Measurements from ENCODE around the gene RIN1. TPM values are rescaled to one million over a fixed set of nuclear protein-coding genes. Genes with fewer than 3 reads are reported as not detected.
A peak's percentile ranks its signal among the peaks of the same experiment; 100 is the strongest.

Gene RIN1
- total RNA-seq, 1 experiment from 2014 or later: 18.7 TPM

- DNase-seq (ENCODE audit: extremely low read depth, low read depth): no peak
Observed at GRCh38 chr11:66284526-66285078, 51.6 kb downstream of the RIN1 start.

- DNase-seq (ENCODE audit: extremely low read depth, low read depth): no peak
Observed at GRCh38 chr11:66283461-66284105, 52.7 kb downstream of the RIN1 start.

GRCh38 chr11:66282468-66283455, 53.5 kb downstream of the RIN1 start:
- DNase-seq (ENCODE audit: extremely low read depth, low read depth): peak; percentile 83

Small RNAs within 50 kb of the gene (small RNA-seq; reads per million reads assigned to genes)
- 0 reads per million in 2 experiments for gene RF00017

Other genes with a start within 250 kb of the RIN1 start
- gene KLC2, start 78.7 kb downstream of the RIN1 start, total RNA-seq (2014; rRNA removed; shearing (Covaris generic)): 17.1 and 17.8 TPM in 2 replicates
- gene RAB1B, start 67.8 kb downstream of the RIN1 start, total RNA-seq (2014; rRNA removed; shearing (Covaris generic)): 55.6 and 65.3 TPM in 2 replicates
- 0.20 TPM in 1 of 2 replicates, not detected in the other for gene CNIH2, start 58.3 kb downstream of the RIN1 start, total RNA-seq (2014; rRNA removed; shearing (Covaris generic))
- gene YIF1A, start 47.3 kb downstream of the RIN1 start, total RNA-seq (2014; rRNA removed; shearing (Covaris generic)): 62.5 and 74.1 TPM in 2 replicates
- 0.32 and 0.40 TPM in 2 replicates for gene TMEM151A, start 44.5 kb downstream of the RIN1 start, total RNA-seq (2014; rRNA removed; shearing (Covaris generic))
- not detected in 2 replicates for gene CD248, start 19.4 kb downstream of the RIN1 start, total RNA-seq (2014; rRNA removed; shearing (Covaris generic))
- gene BRMS1, start 8.7 kb upstream of the RIN1 start, total RNA-seq (2014; rRNA removed; shearing (Covaris generic)): 35.3 and 44.2 TPM in 2 replicates
- gene B4GAT1, start 11.2 kb upstream of the RIN1 start, total RNA-seq (2014; rRNA removed; shearing (Covaris generic)): 15.0 and 16.9 TPM in 2 replicates
- 4.6 and 4.7 TPM in 2 replicates for gene SLC29A2, start 35.3 kb upstream of the RIN1 start, total RNA-seq (2014; rRNA removed; shearing (Covaris generic))
- not detected in 2 replicates for gene NPAS4, start 84.6 kb upstream of the RIN1 start, total RNA-seq (2014; rRNA removed; shearing (Covaris generic))
- 66.8 and 90.4 TPM in 2 replicates for gene MRPL11, start 102.4 kb upstream of the RIN1 start, total RNA-seq (2014; rRNA removed; shearing (Covaris generic))
- gene PELI3, start 130.5 kb upstream of the RIN1 start, total RNA-seq (2014; rRNA removed; shearing (Covaris generic)): 2.7 and 3.2 TPM in 2 replicates
- 30.8 and 31.9 TPM in 2 replicates for gene DPP3, start 144.0 kb upstream of the RIN1 start, total RNA-seq (2014; rRNA removed; shearing (Covaris generic))
- 13.7 and 16.7 TPM in 2 replicates for gene BBS1, start 174.2 kb upstream of the RIN1 start, total RNA-seq (2014; rRNA removed; shearing (Covaris generic))
- gene ZDHHC24, start 209.6 kb upstream of the RIN1 start, total RNA-seq (2014; rRNA removed; shearing (Covaris generic)): 8.0 and 13.7 TPM in 2 replicates
- gene ACTN3, start 210.5 kb upstream of the RIN1 start, total RNA-seq (2014; rRNA removed; shearing (Covaris generic)): not detected in 2 replicates
- 9.0 and 9.5 TPM in 2 replicates for gene CTSF, start 232.2 kb upstream of the RIN1 start, total RNA-seq (2014; rRNA removed; shearing (Covaris generic))

Measured in NCI-H460 (cell line).